Endothelial cell of umbilical vein (primary cell): Measurements from ENCODE around the gene ST3GAL5. TPM values are rescaled to one million over a fixed set of nuclear protein-coding genes. Genes with fewer than 3 reads are reported as not detected.

Experiments used
- BruUV-seq: library from RNA; stranded (reverse); fragments of 400-500 nt; replicated peaks from 2 replicates; lab custom pipeline; 2021; lab: Mats Ljungman, UMichigan
- CTCF ChIA-PET: fragments of 300-600, 350-600 bp; sonication (Branson Sonifier 250); formaldehyde crosslinking; loops from one replicate; lab custom pipeline; 2021; ENCODE audit warnings: antibody characterized with exemption, inconsistent platforms; lab: Charles Lee
- POLR2A ChIA-PET: fragments of 300-600, 350-600 bp; sonication (Branson Sonifier 250); formaldehyde crosslinking; loops from one replicate; lab custom pipeline; 2021; ENCODE audit warnings: antibody characterized with exemption, inconsistent platforms; lab: Charles Lee
- DNase-seq: peaks from one replicate; pipeline ENCODE4 v3.0.0-alpha.2; 2011; ENCODE audit warnings: low read depth, low spot score
- FAIRE-seq: peaks from 2 replicates; lab custom pipeline; 2011; peaks lifted over from hg19 to GRCh38; lab: Jason Lieb, UNC
- H2AFZ ChIP-seq: 2 replicates; pipeline ENCODE4 v1.6.0; 2012; ENCODE audit warnings: low read depth, low read length, control low read depth, inconsistent platforms
- H3K27ac ChIP-seq: 2 replicates; pipeline ENCODE4 v1.5.1; 2011; ENCODE audit warnings: low read depth, mild to moderate bottlenecking, control low read depth, low read length, moderate library complexity; ENCODE audit not compliant: insufficient read depth
- H3K27me3 ChIP-seq, 2 experiments: 2 replicates each; pipeline versions ENCODE4 v1.6.0 to v1.6.1; 2011; ENCODE audit warnings: low read length in 2 of 2, mixed read lengths in 1 of 2; ENCODE audit not compliant: control insufficient read depth in 2 of 2, insufficient read depth in 2 of 2
- H3K36me3 ChIP-seq, 2 experiments: 2 replicates in 1 of 2; 3 replicates in 1 of 2; pipeline ENCODE4 v1.5.1; 2011; ENCODE audit warnings: low read length in 2 of 2, mild to moderate bottlenecking in 1 of 2, moderate library complexity in 1 of 2; ENCODE audit not compliant: control insufficient read depth in 2 of 2, insufficient read depth in 2 of 2; ENCODE audit errors: extremely low read depth in 1 of 2
- H3K4me1 ChIP-seq: 3 replicates; pipeline ENCODE4 v1.5.1; 2011; ENCODE audit warnings: mild to moderate bottlenecking, low read length; ENCODE audit not compliant: control insufficient read depth, insufficient read depth; ENCODE audit errors: extremely low read depth
- H3K4me2 ChIP-seq: 2 replicates; pipeline ENCODE4 v1.6.1; 2011; ENCODE audit warnings: low read length, control low read depth, mixed read lengths; ENCODE audit not compliant: insufficient read depth
- H3K4me3 ChIP-seq, 3 experiments: fragments of 200-600 bp in 1 of 3; sonication (generic), shearing (Covaris generic) in 1 of 3; replicated peaks in 1 of 3; 2 replicates each; pipeline ENCODE4 v1.5.1; 2011 to 2016; ENCODE audit warnings: control low read depth in 3 of 3, low read length in 3 of 3, mild to moderate bottlenecking in 2 of 3, inconsistent platforms in 1 of 3, low read depth in 1 of 3, moderate library complexity in 1 of 3; ENCODE audit not compliant: insufficient read depth in 1 of 3
- H3K79me2 ChIP-seq: 2 replicates; pipeline ENCODE4 v1.6.0; 2012; ENCODE audit warnings: low read length, inconsistent platforms; ENCODE audit not compliant: control insufficient read depth, insufficient read depth
- H3K9ac ChIP-seq: replicated peaks from 2 replicates; pipeline ENCODE3; 2011; ENCODE audit warnings: low read length, control low read depth; ENCODE audit not compliant: insufficient read depth; ENCODE audit errors: extremely low read depth
- H3K9me1 ChIP-seq: replicated peaks from 3 replicates; pipeline ENCODE4 v1.6.0; 2011; ENCODE audit warnings: mild to moderate bottlenecking, low read length; ENCODE audit not compliant: control insufficient read depth, insufficient read depth; ENCODE audit errors: extremely low read depth
- H3K9me3 ChIP-seq: replicated peaks from 2 replicates; pipeline ENCODE4 v1.5.1; 2012; ENCODE audit warnings: low read length, inconsistent platforms; ENCODE audit not compliant: control insufficient read depth, insufficient read depth
- H4K20me1 ChIP-seq: replicated peaks from 2 replicates; pipeline ENCODE3; 2011; ENCODE audit warnings: mild to moderate bottlenecking, low read length; ENCODE audit not compliant: control insufficient read depth, insufficient read depth; ENCODE audit errors: extremely low read depth
- CTCF ChIP-seq, 2 donors: IDR thresholded peaks; 1 replicate in 1 of 2; 2 replicates in 1 of 2; pipeline ENCODE4 v1.5.1; 2011; ENCODE audit warnings: low read length in 2 of 2, mild to moderate bottlenecking in 2 of 2, moderate library complexity in 2 of 2, control low read depth in 1 of 2, inconsistent platforms in 1 of 2, low read depth in 1 of 2; ENCODE audit not compliant: insufficient read depth in 1 of 2; ENCODE audit errors: extremely low read depth in 1 of 2
- FOS ChIP-seq: IDR thresholded peaks from 2 replicates; pipeline ENCODE4 v1.6.1; 2011; ENCODE audit warnings: mild to moderate bottlenecking, low read length, moderate library complexity, borderline replicate concordance; ENCODE audit not compliant: insufficient read depth
- MAX ChIP-seq: IDR thresholded peaks from 2 replicates; pipeline ENCODE4 v1.6.1; 2011; ENCODE audit not compliant: insufficient read depth, insufficient read length
- dilution Hi-C: fragments of 300-500 bp; cut with MboI; formaldehyde crosslinking; loops from one replicate; pipeline ENCODE4 v1.15.0; 2019; ENCODE audit warnings: low sequenced_read_pairs; ENCODE audit not compliant: extremely low pct_ligation_motif_present
- intact Hi-C: fragments of 100-400 bp; cut with micrococcal nuclease; formaldehyde crosslinking; loops from one replicate; pipeline ENCODE4 v1.10.0; 2022
- polyA plus RNA-seq, 4 experiments: library from polyadenylated mRNA; depleted of rRNA in 3 of 4; stranded (reverse) in 3 of 4; unstranded in 1 of 4; fragments of >200 nt; gene quantifications; 2 replicates each; pipeline versions ENCODE4 v1.2.1 to v1.2.3, GENCODE V29; 2011 to 2012; ENCODE audit warnings: missing spikeins in 1 of 4
- total RNA-seq: library from RNA; stranded (reverse); gene quantifications from 2 replicates; pipeline ENCODE4 v1.2.3, GENCODE V29; 2021

Gene ST3GAL5
- total and polyA plus RNA-seq, 2 donors (not counting 3 experiments of a cell fraction or from before 2014, with no cell fraction given): 9.5 to 16.0 TPM

GRCh38 chr2:85827879-85828569 lies 60.8 kb downstream of the ST3GAL5 start:
- Histone ChIP-seq H3K4me3 (no peak overlapping the region), H3K9ac (no peak overlapping the region), H3K79me2 (no peaks in the 10 kb centered on the region), H3K4me1 (no peaks in the 10 kb centered on the region), H2AFZ (peak overlapping the region; percentile 23), H3K27ac (no peak overlapping the region), H4K20me1 (no peaks in the 10 kb centered on the region), H3K9me3 (no peaks in the 10 kb centered on the region), H3K36me3 (no peaks in the 10 kb centered on the region), H3K4me2 (no peak overlapping the region), H3K9me1 (no peaks in the 10 kb centered on the region), H3K27me3 (peaks cover 0 to 2% of the 10 kb centered on the region in 2 experiments)
- DNase-seq (no peak), FAIRE-seq (no peak)
- intact Hi-C loops (loop anchor here (1.0 kb wide), 3 partner anchors 61 to 252 kb away; no protein-coding TSS in a partner anchor), dilution Hi-C loops (no loop called here)
- POLR2A ChIA-PET: interaction anchor here (0.5 to 1.2 kb wide), 4 partner anchors 51 to 278 kb away, joined by 3 to 5 read pairs (median 4); partner anchors contain the start of genes POLR1A and PTCD3
- TF ChIP-seq MAX (no peak), FOS (no peak)
- CTCF ChIA-PET: interaction anchor here (0.5 to 12.5 kb wide), 101 partner anchors 8 to 553 kb away, joined by 3 to 541 read pairs (median 5); partner anchors contain the start of genes ATOH8, POLR1A, PTCD3 and ST3GAL5
- BruUV-seq: no TSS peak

GRCh38 chr2:85826990-85827878 lies 61.6 kb downstream of the ST3GAL5 start:
- Histone ChIP-seq H3K79me2 (no peaks in the 10 kb centered on the region), H3K27me3 (peaks cover 0 to 2% of the 10 kb centered on the region in 2 experiments), H3K4me2 (no peak overlapping the region), H3K9ac (no peak overlapping the region), H3K4me1 (no peaks in the 10 kb centered on the region), H3K36me3 (no peaks in the 10 kb centered on the region), H3K27ac (no peak overlapping the region), H3K9me3 (no peaks in the 10 kb centered on the region), H2AFZ (peak overlapping the region; percentile 23), H3K9me1 (no peaks in the 10 kb centered on the region), H4K20me1 (no peaks in the 10 kb centered on the region), H3K4me3 (no peak overlapping the region)
- no peak for TF ChIP-seq MAX
- TF ChIP-seq CTCF (IDR thresholded peaks at IDR 0.05; ENCODE audit: extremely low read depth in 1 of 2, insufficient read depth in 1 of 2, low read depth in 1 of 2, low read length in 2 of 2): peak; percentile 71 to 92
- BruUV-seq: no TSS peak
- ChIA-PET POLR2A (interaction anchor here (0.5 to 1.2 kb wide), 6 partner anchors 52 to 279 kb away, joined by 3 to 5 read pairs (median 4); partner anchors contain the start of genes POLR1A and PTCD3), CTCF (interaction anchor here (0.5 to 12.5 kb wide), 103 partner anchors 8 to 554 kb away, joined by 3 to 541 read pairs (median 5); partner anchors contain the start of genes ATOH8, POLR1A, PTCD3 and ST3GAL5)
- intact Hi-C loops (loop anchor here (1.0 kb wide), 3 partner anchors 62 to 253 kb away; no protein-coding TSS in a partner anchor), dilution Hi-C loops (no loop called here)
- DNase-seq (peak; percentile 61), FAIRE-seq (peak; percentile 80)
